Myocyte (in vitro differentiated cells): ENCODE results near the gene WDR87. TPM values are rescaled to one million over a fixed set of nuclear protein-coding genes. Genes with fewer than 3 reads are reported as not detected.

Experiments used
- DNase-seq: peaks from one replicate; pipeline ENCODE4 v3.0.0-alpha.2; 2012; ENCODE audit warnings: low read depth
- polyA plus RNA-seq: library from polyadenylated mRNA; unstranded; fragments of >200 nt; gene quantifications from one replicate; pipeline ENCODE4 v1.2.1, GENCODE V29; 2012; ENCODE audit warnings: missing spikeins
- total RNA-seq: library from RNA; depleted of rRNA; stranded (reverse); fragments of >200 nt; gene quantifications from 2 replicates; pipeline ENCODE4 v1.2.3, GENCODE V29; 2014

WDR87 gene
- total RNA-seq = not detected in 2 replicates
- not detected for polyA plus RNA-seq

DNA sequence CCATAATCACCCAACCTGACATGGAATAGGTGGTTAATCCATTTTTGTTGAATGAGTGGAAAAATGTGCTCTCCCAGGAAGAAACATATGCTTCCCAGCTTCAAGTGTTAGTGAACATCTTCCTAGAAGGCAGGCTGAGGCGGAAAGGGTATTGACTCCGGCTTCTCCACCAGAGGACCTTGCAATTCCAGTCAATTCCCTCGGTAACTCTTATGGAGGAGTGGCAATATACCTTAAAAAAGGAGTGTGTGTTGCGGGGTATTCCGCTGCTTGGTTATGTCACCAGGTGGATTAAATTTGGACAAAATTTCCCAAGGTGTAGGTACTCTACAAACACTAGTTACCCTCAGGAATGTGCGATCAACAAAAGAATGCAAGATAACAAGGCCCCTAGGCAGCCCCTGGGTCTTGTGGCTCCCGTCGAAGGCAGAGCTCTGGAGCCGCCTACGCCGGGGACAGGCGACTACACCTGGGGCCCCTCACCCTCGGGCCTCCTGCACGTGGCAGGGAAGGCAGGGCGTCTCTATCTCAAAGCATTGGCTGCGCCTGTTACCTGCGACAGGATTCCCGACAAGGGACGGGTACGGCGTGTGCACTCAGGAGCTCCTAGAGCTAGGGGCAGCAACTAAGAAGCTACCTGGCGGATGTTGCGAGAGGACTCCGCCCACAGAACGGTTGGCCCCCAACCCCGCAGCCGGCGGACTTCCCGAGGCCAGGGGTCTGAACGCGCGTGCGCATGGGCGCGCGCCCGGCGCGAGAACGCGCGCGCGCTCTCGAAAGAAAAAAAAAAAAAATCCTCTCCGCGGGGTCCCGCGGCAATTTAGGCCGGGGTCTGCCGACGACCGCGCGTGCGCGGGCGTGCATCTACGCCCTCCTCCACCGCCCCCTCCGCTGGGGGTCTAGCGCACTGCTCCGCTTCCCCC lies at the start of gene WDR87:
Gene WDR87, minus strand, starts transcription at position 649 of the 923 bp plus-strand sequence. CDS start 8,355 bp downstream, outside the sequence.
- DNase-seq = no peak

DNA sequence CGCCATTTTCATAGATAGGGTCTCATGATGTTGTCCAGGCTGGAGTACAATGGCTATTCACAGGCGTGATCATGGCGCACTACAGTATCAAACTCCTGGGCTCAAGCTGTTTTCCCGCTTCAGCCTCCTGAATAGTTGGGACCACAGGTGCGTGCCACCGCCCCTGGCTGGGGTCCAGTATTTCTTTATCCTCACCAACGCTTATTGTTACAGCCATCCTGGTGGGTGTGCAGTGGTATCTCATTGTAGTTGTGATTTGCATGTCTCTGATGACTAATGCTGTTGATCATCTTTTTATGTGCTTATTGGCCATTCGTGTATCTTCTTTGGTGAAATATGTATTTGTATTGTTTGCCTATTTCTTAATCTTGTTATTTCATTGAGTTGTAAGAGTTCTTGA lies 49.6 kb upstream of the WDR87 start:
- no peak for DNase-seq

DNA sequence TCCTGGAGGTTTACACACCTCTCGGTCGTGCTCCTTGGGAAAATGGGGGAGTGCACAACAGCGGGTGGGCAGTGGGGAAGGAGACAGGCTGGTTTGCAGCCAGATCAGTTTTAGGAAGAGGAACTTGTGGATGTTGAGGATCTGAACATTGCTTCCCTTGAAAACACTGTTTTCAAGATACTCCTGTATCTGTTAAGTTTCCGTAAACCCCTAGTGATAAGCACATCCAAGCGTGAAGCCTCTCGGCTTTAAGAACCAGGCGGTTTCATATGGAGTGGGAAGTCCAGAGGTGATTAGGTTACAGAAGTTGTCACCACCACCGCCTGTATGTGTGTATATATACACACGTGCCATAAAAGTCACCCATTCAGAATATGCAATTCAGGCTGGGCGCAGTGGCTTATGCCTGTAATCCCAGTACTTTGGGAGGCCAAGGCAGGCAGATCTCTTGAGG lies 48.1 kb upstream of the WDR87 start:
- DNase-seq = no peak

DNA sequence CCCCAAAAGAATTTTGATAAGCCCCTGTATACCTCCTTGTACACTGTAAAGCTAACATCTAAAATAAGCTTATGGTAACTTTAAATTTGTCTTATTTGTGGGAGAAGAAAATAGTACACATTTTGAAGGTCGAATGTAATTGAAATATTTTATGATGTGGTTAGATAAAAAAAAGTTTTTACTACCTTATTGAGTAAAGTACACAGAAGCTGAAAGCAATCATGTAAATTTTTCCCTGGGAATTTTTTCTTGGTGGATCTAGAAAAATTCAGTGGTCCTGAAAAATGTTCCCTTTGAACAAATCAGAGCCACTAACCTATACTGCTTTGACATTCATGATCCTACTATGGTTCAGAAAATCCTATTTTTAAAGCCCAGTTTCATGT lies 47.5 kb upstream of the WDR87 start:
- DNase-seq = no peak

DNA sequence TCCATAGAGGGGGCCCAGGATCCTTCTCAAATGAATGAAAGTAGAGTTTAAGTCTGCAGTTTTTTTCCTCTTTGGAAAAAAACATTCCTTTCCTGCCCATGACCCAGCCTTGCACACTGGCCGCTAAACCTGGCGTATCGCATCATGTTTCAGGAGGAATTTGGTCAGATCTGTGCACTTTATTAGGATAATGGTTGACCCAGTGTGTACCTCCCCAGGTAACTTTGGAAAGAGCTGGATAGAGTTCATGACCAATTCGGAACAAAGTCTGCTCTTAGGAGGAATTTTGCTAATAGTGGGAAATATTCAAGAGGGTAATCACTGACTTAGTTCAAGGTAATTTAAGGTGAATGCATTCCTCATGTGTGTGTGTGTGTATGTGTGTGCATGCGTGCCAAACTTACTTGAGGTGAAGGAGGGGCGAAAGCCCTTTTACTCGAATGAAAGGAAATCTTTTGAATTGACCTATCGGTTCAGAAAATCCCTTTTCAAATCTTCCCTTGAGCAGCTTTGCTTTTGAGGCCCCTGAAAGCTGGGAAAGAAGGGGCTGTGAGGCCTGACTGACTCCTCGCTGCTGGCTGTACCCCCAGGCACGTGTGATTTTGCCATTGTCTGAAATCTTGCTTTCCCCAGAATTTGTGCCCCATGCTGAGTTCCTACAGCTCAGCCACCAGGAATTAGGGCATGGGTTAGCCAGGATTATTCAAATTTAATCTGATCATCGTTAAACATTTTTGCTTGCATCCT lies 47.0 kb upstream of the WDR87 start:
- DNase-seq = no peak

DNA sequence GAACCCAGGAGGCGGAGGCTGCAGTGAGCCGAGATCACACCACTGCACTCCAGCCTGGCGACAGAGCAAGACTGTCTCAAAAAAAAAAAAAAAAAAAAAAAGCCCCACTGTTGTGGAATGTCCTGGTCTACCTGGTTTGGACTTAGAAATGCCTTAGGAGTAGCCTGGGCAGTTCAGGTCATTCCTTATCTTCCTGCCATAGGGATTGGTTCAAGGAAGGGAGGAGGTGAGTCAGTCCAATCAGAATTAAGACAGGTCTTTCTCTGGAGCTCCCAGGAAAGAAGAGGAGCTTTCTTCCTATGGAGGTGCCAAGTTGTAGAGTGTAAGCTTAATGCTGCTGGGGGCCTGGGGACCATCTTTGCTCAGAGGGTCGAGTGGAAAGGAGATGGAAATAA lies 45.4 kb upstream of the WDR87 start:
- DNase-seq = no peak

DNA sequence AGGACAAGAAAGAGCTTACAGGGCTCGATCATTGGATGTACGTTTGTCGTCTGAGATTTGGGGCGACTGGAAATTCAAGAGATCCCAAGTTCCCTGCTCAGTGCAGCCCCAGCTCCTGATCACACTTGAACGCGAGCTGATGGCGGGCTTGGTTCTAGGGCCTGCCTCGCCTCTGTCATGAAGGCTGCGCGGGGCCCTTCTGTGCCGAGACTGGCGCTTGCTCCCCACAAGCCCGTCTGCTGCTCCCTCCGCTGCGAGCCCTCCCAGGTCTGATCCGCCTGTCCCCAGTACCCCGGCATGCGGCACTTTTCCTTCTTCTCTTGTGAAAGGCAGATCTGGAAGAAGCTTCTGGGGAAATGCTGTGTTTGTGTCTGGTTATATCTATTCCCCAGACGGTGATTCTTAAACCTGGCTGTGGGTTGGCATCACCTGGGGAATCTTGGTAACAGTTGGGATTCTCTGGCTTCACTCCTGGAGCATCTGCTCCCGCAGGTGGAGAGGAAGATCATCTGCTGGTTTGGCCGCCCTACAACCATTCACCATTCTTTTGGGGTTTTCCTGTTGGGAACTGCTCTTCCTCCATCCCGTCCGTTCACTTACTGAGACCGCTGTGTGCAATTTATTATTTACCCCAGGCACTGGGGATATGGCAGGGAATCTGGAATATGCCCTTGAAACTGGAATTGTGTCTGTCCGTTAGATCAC lies 44.2 kb upstream of the WDR87 start:
- no peak for DNase-seq

DNA sequence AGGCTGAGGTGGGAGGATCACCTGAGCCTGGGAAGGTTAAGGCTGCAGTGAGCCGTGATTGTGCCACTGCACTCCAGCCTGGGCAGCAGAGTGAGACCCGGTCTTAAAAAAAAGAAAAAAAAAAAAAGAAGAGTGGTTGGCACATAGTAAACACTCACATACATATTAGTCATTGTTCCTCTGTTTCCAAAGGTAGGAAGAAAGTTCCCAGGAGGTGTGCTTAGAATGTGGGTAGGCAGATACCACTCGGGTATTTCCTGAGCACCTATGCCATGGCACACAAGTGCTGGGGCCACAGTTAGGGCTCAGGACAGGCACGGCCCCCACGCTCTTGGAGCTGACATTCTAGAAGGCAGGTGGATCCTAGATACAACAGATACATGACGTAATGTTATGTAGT lies 42.0 kb upstream of the WDR87 start:
- DNase-seq = no peak

DNA sequence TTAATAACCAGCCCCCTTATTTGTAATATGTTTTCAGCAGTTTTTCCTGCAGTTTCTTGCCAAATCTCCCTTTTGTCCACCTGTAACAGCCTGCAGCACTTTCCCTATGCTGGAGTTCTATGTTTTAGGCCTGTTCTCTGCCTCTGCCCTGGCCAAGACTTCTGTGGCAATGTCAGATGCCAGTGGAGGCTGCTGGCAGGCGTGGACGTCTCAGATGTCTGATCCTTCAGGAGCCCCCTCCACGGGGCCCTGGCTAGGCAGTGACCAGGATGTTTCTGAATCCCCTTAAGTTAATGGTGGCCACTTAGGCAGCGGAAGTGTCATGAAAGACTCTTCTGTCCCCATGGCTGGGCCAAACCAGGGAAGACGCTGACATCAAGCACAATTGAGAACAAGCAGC lies 41.4 kb upstream of the WDR87 start:
- no peak for DNase-seq

DNA sequence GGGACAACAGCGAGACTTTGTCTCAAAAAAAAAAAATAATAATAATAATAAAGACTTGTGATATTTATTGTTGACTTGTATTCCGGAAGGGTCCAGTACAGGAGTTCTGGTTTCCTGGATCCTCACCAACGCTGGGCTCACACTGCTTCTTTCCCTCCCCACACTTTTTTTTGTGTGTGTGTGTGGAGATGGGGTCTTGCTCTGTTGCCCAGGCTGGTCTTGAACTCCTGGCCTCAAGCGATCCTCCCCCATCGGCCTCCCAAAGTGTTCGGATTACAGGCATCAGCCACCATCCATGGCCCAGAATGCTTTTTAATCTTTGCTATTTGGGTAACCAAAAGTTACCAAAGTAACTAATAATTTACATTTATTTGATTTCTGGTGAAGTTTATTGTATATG lies 39.7 kb upstream of the WDR87 start:
- DNase-seq = no peak

DNA sequence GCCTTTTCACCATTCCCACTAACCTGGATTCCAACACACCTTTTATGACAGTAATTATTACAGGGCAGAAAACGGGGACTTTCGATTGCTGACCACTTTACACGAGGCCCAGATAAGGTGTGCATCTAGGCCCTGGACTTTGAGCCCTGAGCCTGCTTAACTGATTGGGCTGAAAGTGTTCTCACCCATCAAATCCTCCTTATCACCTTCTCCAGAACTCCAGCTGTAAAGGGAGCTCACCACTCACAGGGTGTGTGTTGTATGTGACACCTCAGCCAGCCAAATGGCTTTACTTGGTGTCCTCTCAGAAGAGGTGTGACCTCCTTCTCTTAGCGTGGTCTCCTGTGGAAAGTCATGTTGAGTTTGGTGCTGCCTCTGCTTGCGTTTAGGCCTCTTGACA lies 37.1 kb upstream of the WDR87 start:
- DNase-seq = no peak

DNA sequence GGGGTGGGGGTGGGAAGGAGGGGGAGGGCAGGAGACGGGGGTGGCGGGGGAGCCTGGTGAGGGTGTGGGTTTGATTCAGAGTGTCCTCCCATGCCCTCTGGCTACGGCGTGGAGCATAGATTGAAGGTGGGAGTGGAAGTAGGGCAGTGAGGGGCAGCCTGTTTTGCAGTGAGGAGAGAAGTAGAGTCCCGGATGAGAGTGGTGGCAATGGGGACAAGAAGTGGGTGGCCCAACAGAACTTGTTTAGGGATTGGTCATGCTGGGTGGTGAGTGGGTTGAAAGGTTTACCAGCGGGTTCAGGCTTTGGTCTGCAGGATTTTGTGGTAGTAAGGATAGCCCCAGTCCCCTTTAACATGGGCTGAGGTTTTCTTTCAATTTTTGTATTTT lies 36.1 kb upstream of the WDR87 start:
- DNase-seq = no peak

DNA sequence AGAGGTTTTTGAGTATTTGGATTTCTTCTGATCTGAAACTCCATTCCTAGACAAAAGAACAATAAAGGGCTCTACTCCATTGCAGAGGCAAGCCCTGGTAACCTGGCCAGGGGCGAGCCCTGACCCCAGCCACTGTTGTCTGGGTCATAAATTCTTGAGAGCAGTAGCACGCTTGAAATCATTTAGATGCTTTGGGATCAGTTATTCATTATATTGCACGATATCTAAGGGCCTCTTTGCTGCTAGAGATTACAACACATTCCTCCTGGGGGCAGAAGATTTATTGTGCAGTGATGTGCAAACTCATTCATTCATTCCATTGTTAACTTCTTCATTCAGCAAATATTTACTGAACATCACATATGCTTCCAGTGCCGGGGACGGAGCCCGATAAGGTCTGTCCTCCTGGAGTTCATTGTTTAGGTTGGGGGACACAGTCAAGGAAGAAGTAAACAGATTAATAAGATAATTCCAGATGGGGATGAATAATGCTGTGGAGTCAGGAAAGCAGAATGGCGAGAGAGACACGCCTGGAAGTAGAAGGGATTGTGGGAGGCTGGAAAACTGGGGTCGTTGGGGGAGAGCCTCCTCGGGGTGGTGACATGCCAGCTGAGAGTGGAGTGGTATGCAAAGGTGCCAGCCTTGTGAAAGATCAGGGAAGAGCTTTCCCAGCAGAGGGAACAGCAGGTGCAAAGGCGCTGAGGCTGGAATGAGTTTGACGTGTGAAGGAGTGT lies 35.6 kb upstream of the WDR87 start:
- DNase-seq = no peak

DNA sequence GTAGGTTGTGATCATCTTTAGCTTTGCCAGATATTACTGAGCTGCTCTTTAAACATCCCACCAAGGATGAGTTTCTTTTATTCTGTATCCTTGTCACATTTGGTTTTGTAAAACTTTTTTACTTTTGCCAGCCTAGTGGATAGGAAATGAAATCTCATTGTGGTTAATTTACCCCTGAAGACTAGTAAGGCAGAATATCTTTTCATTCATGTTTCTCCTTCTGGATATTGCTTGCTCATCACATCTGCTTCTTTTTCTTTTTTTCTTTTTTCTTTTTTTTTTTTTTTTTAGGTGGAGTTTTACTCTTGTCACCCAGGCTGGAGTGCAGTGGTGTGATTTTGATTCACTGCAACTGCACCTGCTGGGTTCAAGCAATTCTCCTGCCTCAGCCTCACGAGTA lies 32.0 kb upstream of the WDR87 start:
- DNase-seq = no peak

DNA sequence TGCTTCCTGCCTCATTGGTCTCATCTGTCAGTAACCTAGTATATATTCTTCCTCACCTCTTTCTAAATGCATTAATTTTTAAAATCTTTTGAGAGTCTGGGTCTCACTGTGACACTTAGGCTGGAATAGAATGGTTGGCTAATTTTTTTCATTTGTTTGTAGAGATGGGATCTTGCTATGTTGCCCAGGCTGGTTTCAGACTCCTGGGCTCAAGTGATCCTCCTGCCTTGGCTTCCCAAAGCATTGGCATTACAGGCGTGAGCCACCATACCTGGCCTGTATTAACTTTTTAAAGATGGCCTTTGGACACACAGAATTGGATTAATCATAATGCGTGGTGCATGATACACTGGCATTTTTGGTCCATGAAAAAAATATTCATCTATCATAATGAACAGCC lies 30.5 kb upstream of the WDR87 start:
- DNase-seq = no peak

DNA sequence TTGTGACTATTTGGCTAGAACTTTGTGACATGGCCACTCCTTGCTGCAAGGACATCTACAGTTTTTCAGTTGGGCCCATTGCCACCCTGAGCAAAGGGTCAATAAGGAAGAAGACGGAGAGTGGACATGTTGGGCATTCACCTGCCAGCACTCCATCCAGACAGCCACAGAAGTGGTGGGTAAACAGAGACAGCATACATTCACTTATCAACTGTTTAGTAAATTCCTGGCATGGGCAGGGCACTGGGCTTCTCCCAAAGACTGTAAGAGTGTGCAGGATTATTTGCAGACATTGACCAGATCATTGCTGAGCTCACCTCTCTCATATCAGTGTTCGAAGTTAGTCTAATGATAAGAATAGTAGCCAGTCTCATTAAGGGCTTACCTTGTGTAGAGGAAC lies 29.8 kb upstream of the WDR87 start:
- DNase-seq = no peak

DNA sequence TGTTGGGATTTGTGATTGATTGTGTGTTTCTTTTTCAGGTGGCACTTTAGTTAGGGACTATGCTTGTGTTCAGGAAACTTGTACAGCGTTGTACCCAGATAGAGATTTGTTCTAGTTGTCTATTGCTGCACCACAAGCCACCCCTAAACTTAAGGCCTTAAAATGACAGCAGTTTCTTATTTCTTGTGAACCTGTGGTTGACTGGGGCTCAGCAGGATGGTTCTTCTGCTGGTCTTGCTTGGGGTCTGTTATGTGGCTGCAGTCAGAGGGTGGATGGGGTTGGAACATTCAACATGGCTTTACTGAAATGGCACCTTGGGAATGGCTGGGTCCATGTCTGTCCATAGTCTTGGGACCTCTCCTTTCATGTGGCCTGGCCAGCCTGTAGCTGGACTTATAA lies 28.9 kb upstream of the WDR87 start:
- no peak for DNase-seq

DNA sequence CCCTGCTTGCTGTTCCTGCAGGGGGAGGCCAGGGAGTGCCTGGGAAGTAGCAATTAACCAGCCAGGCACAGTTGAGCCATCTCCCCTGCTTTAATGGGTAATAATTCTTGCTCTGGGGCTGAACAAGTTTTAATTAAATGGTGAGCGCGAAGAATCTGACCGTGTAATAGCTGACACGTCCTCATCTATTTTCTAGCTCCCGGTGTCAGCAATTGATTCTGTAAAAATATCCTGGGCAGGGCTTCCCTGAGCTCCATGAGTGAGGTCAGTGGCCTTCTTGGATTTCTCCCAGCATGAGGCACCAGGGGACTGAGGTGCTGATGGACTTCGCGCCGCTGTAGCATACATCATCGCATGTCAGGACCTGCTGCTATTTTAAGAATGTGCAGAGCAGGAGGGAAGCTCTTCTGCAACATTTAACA lies 27.6 kb upstream of the WDR87 start:
- DNase-seq = peak; percentile 34

DNA sequence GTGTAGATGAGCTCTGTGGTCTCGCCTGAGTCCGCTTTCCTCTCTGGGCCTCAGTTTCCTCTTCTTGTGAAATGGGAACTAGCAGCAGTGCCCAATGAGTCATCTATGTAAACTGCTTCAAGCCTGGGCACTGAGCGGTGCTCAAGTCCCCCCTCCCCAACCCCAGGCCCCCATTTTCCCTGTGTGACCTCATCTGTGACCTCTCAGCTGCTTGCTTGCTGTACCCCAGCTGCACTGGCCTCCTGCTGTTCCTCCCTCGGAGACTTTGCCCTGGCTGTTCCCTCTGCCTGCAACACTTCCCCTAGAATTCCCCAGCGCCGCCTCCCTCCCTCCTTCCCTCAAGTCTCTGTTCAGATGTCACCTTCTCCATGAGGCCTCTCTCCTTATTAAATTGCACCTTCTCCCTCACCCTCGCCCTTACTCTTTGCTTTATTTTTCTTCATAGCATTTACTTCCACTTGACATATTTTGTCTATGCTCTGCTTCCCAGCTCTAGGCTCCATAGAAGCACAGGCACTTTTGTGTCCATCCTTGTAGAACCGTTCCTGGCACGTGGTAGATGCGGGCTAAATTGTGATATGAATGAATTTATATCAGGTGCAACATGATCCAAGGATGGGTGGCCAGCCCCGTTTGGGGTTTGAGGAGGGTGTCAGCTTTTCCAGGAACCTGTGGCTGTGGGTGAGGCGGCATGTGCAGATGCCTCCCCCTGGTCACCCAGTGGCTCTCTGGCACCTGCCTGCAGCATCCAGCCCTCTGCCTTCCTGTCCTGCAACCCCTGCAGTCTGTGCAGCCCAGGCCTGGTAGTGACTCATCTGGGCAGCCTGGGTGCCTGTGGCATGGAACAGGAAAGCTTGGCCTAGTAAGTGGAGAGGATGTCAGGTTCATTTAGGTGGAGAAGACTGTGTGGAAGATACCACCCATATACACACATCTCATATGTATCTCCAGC lies 26.9 kb upstream of the WDR87 start:
- peak; percentile 77 for DNase-seq
